ENCODE measurements around the gene RASGRP4.

GRCh38 chr19:38373907-38374331 lies 52.1 kb downstream of the RASGRP4 start:
- TF ChIP-seq CTCF (conservative IDR thresholded peaks at IDR 0.05 in 1 of 2, IDR thresholded peaks at IDR 0.05 in 1 of 2; ENCODE audit: low read depth in 1 of 2, low read length in 2 of 2) (no peak), EZH2 (IDR thresholded peaks at IDR 0.05; ENCODE audit: low read length, missing control alignments) (no peak)
